ENCODE measurements around the gene TMEM245. TPM values are rescaled to one million over a fixed set of nuclear protein-coding genes. Genes with fewer than 3 reads are reported as not detected.

The TMEM245 gene
- total and polyA plus RNA-seq, 10 of the 15 experiments (the other 5 are each of a cell fraction or from before 2014, with no cell fraction given), result 7.4 to 36.1 (median 19.0) TPM

DNA sequence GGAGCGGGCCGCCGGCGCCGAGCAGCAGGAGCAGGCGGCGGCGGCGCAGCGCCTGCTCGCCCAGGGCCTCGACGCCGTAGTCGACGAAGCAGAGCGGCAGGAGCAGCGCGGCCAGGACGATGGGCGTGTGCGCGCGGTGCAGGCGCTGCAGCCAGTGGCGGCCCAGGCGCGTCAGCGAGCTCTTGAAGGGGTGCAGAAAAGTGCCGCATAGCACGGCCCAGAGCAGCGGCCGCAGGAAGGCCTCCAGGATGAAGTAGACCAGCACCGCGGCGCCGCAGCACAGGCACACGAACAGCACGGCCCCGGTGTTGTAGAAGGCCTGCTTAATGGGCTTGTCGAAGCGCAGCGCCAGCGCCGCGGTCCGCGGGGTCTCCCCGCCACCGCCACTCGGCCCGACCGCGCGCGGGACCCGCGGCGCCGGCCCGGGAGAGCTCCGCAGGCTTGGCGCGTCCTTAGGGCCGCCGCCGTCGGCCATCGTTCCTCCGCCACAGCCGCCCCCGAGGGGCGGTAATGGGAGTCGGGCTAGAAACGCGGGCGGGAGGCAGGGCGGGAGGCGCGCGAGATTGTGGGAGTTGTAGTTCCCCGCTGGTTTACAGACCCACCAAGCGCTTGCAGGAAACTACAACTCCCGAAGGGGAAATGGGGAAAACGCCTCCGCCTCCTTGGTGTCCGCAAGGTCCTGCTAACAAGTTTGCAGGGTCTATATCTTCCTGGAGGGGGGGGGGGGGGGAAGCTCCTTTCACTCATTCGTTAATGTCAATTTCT, at the start of gene TMEM245 (continued):
- TF ChIP-seq, protein P1, sequence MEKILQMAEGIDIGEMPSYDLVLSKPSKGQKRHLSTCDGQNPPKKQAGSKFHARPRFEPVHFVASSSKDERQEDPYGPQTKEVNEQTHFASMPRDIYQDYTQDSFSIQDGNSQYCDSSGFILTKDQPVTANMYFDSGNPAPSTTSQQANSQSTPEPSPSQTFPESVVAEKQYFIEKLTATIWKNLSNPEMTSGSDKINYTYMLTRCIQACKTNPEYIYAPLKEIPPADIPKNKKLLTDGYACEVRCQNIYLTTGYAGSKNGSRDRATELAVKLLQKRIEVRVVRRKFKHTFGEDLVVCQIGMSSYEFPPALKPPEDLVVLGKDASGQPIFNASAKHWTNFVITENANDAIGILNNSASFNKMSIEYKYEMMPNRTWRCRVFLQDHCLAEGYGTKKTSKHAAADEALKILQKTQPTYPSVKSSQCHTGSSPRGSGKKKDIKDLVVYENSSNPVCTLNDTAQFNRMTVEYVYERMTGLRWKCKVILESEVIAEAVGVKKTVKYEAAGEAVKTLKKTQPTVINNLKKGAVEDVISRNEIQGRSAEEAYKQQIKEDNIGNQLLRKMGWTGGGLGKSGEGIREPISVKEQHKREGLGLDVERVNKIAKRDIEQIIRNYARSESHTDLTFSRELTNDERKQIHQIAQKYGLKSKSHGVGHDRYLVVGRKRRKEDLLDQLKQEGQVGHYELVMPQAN (conservative IDR thresholded peaks at IDR 0.05), result peak; percentile 80
- 0 out of 2 replicates have a peak, but pooled peaks have one; percentile 53 for TF ChIP-seq PML (IDR thresholded peaks at IDR 0.05; ENCODE audit: low read length)
- peak; percentile 94 for TF ChIP-seq SIX5 (IDR thresholded peaks at IDR 0.05; ENCODE audit: low read depth, low read length, severe bottlenecking)
- no peak for TF ChIP-seq CBX3 (IDR thresholded peaks at IDR 0.05; ENCODE audit: borderline replicate concordance, low read depth)
- TF ChIP-seq, protein P2, sequence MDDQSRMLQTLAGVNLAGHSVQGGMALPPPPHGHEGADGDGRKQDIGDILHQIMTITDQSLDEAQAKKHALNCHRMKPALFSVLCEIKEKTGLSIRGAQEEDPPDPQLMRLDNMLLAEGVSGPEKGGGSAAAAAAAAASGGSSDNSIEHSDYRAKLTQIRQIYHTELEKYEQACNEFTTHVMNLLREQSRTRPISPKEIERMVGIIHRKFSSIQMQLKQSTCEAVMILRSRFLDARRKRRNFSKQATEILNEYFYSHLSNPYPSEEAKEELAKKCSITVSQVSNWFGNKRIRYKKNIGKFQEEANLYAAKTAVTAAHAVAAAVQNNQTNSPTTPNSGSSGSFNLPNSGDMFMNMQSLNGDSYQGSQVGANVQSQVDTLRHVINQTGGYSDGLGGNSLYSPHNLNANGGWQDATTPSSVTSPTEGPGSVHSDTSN (IDR thresholded peaks at IDR 0.05; ENCODE audit: insufficient replicate concordance, low read depth, low read length), result no peak
- no peak for TF ChIP-seq NRF1 (conservative IDR thresholded peaks at IDR 0.05; ENCODE audit: low read depth, low read length)
- no peak for TF ChIP-seq BRCA1 (IDR thresholded peaks at IDR 0.05; ENCODE audit: low read depth, low read length)
- TF ChIP-seq SMARCA5 (IDR thresholded peaks at IDR 0.05), result peak; percentile 65
- TF ChIP-seq, protein P3, sequence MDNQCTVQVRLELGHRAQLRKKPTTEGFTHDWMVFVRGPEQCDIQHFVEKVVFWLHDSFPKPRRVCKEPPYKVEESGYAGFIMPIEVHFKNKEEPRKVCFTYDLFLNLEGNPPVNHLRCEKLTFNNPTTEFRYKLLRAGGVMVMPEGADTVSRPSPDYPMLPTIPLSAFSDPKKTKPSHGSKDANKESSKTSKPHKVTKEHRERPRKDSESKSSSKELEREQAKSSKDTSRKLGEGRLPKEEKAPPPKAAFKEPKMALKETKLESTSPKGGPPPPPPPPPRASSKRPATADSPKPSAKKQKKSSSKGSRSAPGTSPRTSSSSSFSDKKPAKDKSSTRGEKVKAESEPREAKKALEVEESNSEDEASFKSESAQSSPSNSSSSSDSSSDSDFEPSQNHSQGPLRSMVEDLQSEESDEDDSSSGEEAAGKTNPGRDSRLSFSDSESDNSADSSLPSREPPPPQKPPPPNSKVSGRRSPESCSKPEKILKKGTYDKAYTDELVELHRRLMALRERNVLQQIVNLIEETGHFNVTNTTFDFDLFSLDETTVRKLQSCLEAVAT (IDR thresholded peaks at IDR 0.05), result peak; percentile 65; the same call in 1 of the 2 replicates
- peak; percentile 83; the same call in 1 of the 2 replicates for TF ChIP-seq CREM (IDR thresholded peaks at IDR 0.05; ENCODE audit: low read depth)
- no peak for TF ChIP-seq SREBF2 (IDR thresholded peaks at IDR 0.05; ENCODE audit: low read length)
- TF ChIP-seq, protein P4, sequence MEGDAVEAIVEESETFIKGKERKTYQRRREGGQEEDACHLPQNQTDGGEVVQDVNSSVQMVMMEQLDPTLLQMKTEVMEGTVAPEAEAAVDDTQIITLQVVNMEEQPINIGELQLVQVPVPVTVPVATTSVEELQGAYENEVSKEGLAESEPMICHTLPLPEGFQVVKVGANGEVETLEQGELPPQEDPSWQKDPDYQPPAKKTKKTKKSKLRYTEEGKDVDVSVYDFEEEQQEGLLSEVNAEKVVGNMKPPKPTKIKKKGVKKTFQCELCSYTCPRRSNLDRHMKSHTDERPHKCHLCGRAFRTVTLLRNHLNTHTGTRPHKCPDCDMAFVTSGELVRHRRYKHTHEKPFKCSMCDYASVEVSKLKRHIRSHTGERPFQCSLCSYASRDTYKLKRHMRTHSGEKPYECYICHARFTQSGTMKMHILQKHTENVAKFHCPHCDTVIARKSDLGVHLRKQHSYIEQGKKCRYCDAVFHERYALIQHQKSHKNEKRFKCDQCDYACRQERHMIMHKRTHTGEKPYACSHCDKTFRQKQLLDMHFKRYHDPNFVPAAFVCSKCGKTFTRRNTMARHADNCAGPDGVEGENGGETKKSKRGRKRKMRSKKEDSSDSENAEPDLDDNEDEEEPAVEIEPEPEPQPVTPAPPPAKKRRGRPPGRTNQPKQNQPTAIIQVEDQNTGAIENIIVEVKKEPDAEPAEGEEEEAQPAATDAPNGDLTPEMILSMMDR (IDR thresholded peaks at IDR 0.05 in 2 of 3, conservative IDR thresholded peaks at IDR 0.05 in 1 of 3; ENCODE audit: control insufficient read depth in 2 of 3, extremely low read depth in 1 of 3, insufficient read depth in 1 of 3, low read depth in 3 of 3, low read length in 3 of 3), result no peak
- no peak for TF ChIP-seq KDM1A (IDR thresholded peaks at IDR 0.05; ENCODE audit: borderline replicate concordance)
- no peak for TF ChIP-seq FOXM1 (IDR thresholded peaks at IDR 0.05; ENCODE audit: low read depth, low read length)
- TF ChIP-seq MTA2 (IDR thresholded peaks at IDR 0.05; ENCODE audit: low read depth), result 0 out of 2 replicates have a peak, but pooled peaks have one; percentile 19
- TF ChIP-seq, protein P5, sequence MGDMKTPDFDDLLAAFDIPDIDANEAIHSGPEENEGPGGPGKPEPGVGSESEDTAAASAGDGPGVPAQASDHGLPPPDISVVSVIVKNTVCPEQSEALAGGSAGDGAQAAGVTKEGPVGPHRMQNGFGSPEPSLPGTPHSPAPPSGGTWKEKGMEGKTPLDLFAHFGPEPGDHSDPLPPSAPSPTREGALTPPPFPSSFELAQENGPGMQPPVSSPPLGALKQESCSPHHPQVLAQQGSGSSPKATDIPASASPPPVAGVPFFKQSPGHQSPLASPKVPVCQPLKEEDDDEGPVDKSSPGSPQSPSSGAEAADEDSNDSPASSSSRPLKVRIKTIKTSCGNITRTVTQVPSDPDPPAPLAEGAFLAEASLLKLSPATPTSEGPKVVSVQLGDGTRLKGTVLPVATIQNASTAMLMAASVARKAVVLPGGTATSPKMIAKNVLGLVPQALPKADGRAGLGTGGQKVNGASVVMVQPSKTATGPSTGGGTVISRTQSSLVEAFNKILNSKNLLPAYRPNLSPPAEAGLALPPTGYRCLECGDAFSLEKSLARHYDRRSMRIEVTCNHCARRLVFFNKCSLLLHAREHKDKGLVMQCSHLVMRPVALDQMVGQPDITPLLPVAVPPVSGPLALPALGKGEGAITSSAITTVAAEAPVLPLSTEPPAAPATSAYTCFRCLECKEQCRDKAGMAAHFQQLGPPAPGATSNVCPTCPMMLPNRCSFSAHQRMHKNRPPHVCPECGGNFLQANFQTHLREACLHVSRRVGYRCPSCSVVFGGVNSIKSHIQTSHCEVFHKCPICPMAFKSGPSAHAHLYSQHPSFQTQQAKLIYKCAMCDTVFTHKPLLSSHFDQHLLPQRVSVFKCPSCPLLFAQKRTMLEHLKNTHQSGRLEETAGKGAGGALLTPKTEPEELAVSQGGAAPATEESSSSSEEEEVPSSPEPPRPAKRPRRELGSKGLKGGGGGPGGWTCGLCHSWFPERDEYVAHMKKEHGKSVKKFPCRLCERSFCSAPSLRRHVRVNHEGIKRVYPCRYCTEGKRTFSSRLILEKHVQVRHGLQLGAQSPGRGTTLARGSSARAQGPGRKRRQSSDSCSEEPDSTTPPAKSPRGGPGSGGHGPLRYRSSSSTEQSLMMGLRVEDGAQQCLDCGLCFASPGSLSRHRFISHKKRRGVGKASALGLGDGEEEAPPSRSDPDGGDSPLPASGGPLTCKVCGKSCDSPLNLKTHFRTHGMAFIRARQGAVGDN (IDR thresholded peaks at IDR 0.05), result peak; percentile 68
- no peak for TF ChIP-seq ZNF622 (IDR thresholded peaks at IDR 0.05)
- peak; percentile 79; the same call in 1 of the 2 replicates for TF ChIP-seq RCOR1 (conservative IDR thresholded peaks at IDR 0.05; ENCODE audit: low read depth, low read length)
- peak; percentile 75; the same call in 1 of the 2 replicates for TF ChIP-seq NBN (IDR thresholded peaks at IDR 0.05)
- 0 out of 2 replicates have a peak, but pooled peaks have one; percentile 89 for TF ChIP-seq CBFB (IDR thresholded peaks at IDR 0.05; ENCODE audit: low read depth)
